Activated CD8-positive, alpha-beta T cell treated with anti-CD3 and anti-CD28 coated beads for 36 hours (primary cell): Measurements from ENCODE around the gene BLOC1S4. TPM values are rescaled to one million over a fixed set of nuclear protein-coding genes. Genes with fewer than 3 reads are reported as not detected.

Source experiments
- ATAC-seq: fragments of 200-7000 bp; cut with Tn5 transposase; one replicate; pipeline ENCODE4 v1.10.0; 2021; ENCODE audit warnings: mild to moderate bottlenecking, moderate library complexity
- CTCF ChIA-PET: fragments of 350-600 bp; sonication (Branson Sonifier 250); formaldehyde crosslinking; loops from one replicate; lab custom pipeline; 2021; ENCODE audit warnings: antibody characterized with exemption; lab: Charles Lee
- POLR2A ChIA-PET: fragments of 350-600 bp; sonication (Branson Sonifier 250); formaldehyde crosslinking; loops from one replicate; lab custom pipeline; 2021; ENCODE audit warnings: antibody characterized with exemption; lab: Charles Lee
- DNase-seq: peaks from one replicate; pipeline ENCODE4 v3.0.0-alpha.2; 2020
- H3K27ac Mint-ChIP-seq: one replicate; pipeline ENCODE4 v1.8.0; 2021; ENCODE audit warnings: mild to moderate bottlenecking, mixed read lengths
- H3K27me3 Mint-ChIP-seq: one replicate; pipeline ENCODE4 v1.8.0; 2021; ENCODE audit warnings: mixed read lengths
- H3K36me3 Mint-ChIP-seq: one replicate; pipeline ENCODE4 v1.8.0; 2021; ENCODE audit warnings: low read depth, mixed read lengths
- H3K4me1 Mint-ChIP-seq: one replicate; pipeline ENCODE4 v1.8.0; 2021; ENCODE audit warnings: low read depth, mixed read lengths
- H3K4me3 Mint-ChIP-seq: one replicate; pipeline ENCODE4 v1.8.0; 2021; ENCODE audit warnings: mild to moderate bottlenecking, moderate library complexity, mixed read lengths
- H3K9me3 Mint-ChIP-seq: one replicate; pipeline ENCODE4 v1.8.0; 2021; ENCODE audit warnings: mixed read lengths
- intact Hi-C: fragments of 100-400 bp; cut with micrococcal nuclease; formaldehyde crosslinking; loops from one replicate; pipeline ENCODE4 v1.10.0; 2022
- total RNA-seq, 2 experiments: library from RNA; stranded (reverse); gene quantifications; one replicate each; pipeline ENCODE4 v1.2.3, GENCODE V29; 2021
- TF ChIP-seq, protein P1 (sequence below): fragments of 200-600 bp; IDR thresholded peaks from one replicate; pipeline ENCODE4 v1.8.0; 2022; ENCODE audit warnings: antibody characterized with exemption, mild to moderate bottlenecking

The BLOC1S4 gene
- total RNA-seq, 2 experiments from 2014 or later: 19.1 to 21.8 TPM

DNA sequence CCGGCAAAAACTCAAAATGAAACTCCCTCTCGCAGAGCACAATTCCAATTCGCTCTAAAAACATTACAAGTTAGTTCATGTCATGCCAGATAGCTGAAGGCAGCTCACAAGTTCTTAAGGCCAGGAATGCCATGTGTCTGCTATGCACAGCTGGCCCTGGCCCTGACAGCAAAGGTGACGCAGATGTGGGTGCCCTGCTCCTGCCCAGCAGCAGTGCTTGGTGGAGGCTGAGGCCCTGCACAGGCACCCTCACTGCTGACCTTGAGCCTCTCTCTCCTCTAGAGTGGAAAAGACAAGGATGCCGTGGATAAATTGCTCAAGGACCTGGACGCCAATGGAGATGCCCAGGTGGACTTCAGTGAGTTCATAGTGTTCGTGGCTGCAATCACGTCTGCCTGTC lies 19.4 kb upstream of the BLOC1S4 start:
- Mint-ChIP-seq H3K36me3 (peaks cover 1% of the 10 kb centered on the region), H3K27ac (peak overlapping the region; percentile 92), H3K9me3 (no peaks in the 10 kb centered on the region), H3K27me3 (no peaks in the 10 kb centered on the region), H3K4me1 (peaks cover 70% of the 10 kb centered on the region), H3K4me3 (peak overlapping the region; percentile 38)
- intact Hi-C loops: no loop called here
- ATAC-seq (peak; percentile 60), DNase-seq (no peak)
- POLR2A ChIA-PET: interaction anchor here (0.9 to 3.6 kb wide), 9 partner anchors 12 to 83 kb away, joined by 3 to 26 read pairs (median 7); partner anchors contain the start of genes BLOC1S4 and MRFAP1L1
- CTCF ChIA-PET: interaction anchor here (1.2 to 8.5 kb wide), 5 partner anchors 8 to 23 kb away, joined by 3 to 102 read pairs (median 4); partner anchors contain the start of gene MRFAP1L1
- TF ChIP-seq, protein P1, sequence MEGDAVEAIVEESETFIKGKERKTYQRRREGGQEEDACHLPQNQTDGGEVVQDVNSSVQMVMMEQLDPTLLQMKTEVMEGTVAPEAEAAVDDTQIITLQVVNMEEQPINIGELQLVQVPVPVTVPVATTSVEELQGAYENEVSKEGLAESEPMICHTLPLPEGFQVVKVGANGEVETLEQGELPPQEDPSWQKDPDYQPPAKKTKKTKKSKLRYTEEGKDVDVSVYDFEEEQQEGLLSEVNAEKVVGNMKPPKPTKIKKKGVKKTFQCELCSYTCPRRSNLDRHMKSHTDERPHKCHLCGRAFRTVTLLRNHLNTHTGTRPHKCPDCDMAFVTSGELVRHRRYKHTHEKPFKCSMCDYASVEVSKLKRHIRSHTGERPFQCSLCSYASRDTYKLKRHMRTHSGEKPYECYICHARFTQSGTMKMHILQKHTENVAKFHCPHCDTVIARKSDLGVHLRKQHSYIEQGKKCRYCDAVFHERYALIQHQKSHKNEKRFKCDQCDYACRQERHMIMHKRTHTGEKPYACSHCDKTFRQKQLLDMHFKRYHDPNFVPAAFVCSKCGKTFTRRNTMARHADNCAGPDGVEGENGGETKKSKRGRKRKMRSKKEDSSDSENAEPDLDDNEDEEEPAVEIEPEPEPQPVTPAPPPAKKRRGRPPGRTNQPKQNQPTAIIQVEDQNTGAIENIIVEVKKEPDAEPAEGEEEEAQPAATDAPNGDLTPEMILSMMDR: no peak

DNA sequence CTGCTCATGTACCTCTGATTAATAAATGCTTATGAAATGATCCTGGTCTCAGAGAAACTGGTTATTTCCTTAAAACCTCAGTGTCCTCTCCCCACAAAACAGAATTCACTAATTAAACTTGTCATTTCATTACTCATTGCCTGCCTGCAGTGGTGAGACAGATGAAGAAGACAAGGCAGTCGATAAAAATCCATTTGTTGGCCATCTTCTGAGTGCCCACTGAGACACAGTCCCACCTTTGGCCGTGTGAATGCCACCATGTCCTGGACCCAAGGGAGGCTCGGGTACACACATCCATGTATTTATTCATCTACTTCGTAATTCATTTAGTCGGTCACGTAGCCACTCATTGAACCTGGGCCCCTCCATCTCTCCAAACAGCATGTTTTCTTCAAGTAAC lies 18.8 kb upstream of the BLOC1S4 start:
- H3K4me3 Mint-ChIP-seq: no peak overlapping the region
- TF ChIP-seq, protein P1: no peak
- ChIA-PET POLR2A (interaction anchor here (1.0 to 3.6 kb wide), 5 partner anchors 9 to 24 kb away, joined by 4 to 26 read pairs (median 8); partner anchors contain the start of gene MRFAP1L1), CTCF (interaction anchor here (1.2 to 8.5 kb wide), 4 partner anchors 7 to 23 kb away, joined by 3 to 102 read pairs (median 4); a partner anchor contains a TSS)
- peak overlapping the region; percentile 92 for H3K27ac Mint-ChIP-seq
- H3K4me1 Mint-ChIP-seq: peaks cover 69% of the 10 kb centered on the region
- H3K9me3 Mint-ChIP-seq: no peaks in the 10 kb centered on the region
- H3K36me3 Mint-ChIP-seq: peaks cover 4% of the 10 kb centered on the region
- H3K27me3 Mint-ChIP-seq: no peaks in the 10 kb centered on the region
- DNase-seq (no peak), ATAC-seq (no peak)
- intact Hi-C loops: no loop called here

DNA sequence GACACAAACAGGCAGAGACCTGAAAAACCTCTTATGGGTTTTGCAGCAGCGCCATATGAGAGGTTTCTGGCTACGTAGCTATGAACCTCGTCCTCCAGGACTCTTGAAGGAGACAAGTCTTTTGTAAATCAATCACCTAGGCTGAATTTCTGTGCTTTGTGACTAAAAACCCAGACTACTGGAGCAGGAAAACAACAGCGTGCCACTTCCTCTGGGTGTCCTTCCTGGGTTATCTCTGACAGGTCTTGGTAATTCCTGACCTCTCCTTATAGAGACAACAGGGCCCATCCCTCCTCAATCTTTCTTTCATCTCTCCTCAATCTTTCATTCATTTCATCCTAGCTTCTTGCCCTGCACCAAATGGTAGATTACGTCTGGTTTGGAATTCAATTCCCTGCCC lies 16.6 kb upstream of the BLOC1S4 start:
- H3K9me3 Mint-ChIP-seq: peaks cover 2% of the 10 kb centered on the region
- ChIA-PET CTCF (interaction anchor here (0.8 to 8.5 kb wide), 4 partner anchors 9 to 24 kb away, joined by 3 to 102 read pairs (median 4); a partner anchor contains a TSS), POLR2A (interaction anchor here (0.7 to 1.3 kb wide), 5 partner anchors 8 to 36 kb away, joined by 3 to 5 read pairs (median 3); a partner anchor contains a TSS)
- H3K27ac Mint-ChIP-seq: peak overlapping the region; percentile 49
- no peaks in the 10 kb centered on the region for H3K27me3 Mint-ChIP-seq
- DNase-seq (no peak), ATAC-seq (no peak)
- peaks cover 61% of the 10 kb centered on the region for H3K4me1 Mint-ChIP-seq
- H3K36me3 Mint-ChIP-seq: peaks cover 21% of the 10 kb centered on the region
- H3K4me3 Mint-ChIP-seq: no peak overlapping the region
- TF ChIP-seq, protein P1: no peak
- intact Hi-C loops: no loop called here

DNA sequence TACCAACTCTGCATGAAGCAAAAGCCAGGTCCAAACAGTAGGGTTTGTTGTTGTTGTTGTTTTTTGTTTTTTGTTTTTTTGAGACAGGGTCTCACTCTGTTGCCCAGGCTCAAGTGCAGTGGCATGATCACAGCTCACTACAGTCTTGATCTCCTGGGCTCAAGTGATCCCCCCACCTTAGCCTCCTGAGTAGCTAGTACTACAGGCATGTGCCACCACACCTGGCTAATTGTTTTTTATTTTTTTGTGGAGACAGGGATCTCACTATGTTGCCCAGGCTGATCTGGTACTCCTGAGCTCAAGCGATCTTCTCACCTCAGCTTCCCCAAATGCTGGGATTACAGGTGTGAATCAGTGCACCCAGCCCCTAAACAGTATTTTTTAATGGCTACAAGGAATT lies 16.1 kb upstream of the BLOC1S4 start:
- Mint-ChIP-seq H3K27ac (peak overlapping the region; percentile 49), H3K9me3 (peaks cover 2% of the 10 kb centered on the region), H3K36me3 (peaks cover 26% of the 10 kb centered on the region), H3K4me1 (peaks cover 61% of the 10 kb centered on the region), H3K27me3 (no peaks in the 10 kb centered on the region), H3K4me3 (no peak overlapping the region)
- intact Hi-C loops: no loop called here
- no peak for DNase-seq
- ChIA-PET CTCF (interaction anchor here (0.8 to 8.5 kb wide), 4 partner anchors 10 to 58 kb away, joined by 4 to 102 read pairs (median 13); a partner anchor contains a TSS), POLR2A (interaction anchor here (0.7 to 0.8 kb wide), 3 partner anchors 24 to 36 kb away, joined by 3 read pairs; a partner anchor contains a TSS)
- no peak for ATAC-seq
- TF ChIP-seq, protein P1: no peak

DNA sequence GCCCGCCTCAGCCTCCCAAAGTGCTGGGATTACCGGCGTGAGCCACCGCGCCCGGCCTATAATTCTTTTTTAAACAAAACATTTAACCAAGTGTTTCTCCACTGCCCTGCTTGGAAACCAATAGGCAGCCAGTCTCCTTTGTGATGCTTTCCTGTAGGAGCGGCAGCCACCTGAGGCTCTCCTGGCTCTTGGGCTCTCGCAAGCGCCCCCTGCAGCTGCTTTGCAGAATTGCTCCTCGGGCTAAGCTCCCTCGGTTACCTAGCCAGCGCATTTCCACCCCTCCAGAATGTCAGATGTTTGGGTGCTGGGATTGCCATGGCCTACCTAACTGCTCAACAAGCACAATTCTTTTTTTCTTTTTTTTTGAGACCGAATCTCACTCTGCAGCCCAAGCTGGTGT lies 14.6 kb upstream of the BLOC1S4 start:
- H3K27me3 Mint-ChIP-seq: no peaks in the 10 kb centered on the region
- DNase-seq: peak; percentile 63
- peaks cover 2% of the 10 kb centered on the region for H3K9me3 Mint-ChIP-seq
- ATAC-seq: no peak
- peaks cover 38% of the 10 kb centered on the region for H3K36me3 Mint-ChIP-seq
- intact Hi-C loops: no loop called here
- H3K27ac Mint-ChIP-seq: no peak overlapping the region
- TF ChIP-seq, protein P1: peak; percentile 61
- H3K4me3 Mint-ChIP-seq: no peak overlapping the region
- POLR2A ChIA-PET: interaction anchor here (1.0 to 4.4 kb wide), 3 partner anchors 11 to 27 kb away, joined by 4 to 24 read pairs (median 11); a partner anchor contains a TSS
- CTCF ChIA-PET: interaction anchor here (0.9 to 8.5 kb wide), 13 partner anchors 8 to 364 kb away, joined by 3 to 102 read pairs (median 7); partner anchors contain the start of genes BLOC1S4, MRFAP1 and MRFAP1L1
- H3K4me1 Mint-ChIP-seq: peaks cover 63% of the 10 kb centered on the region
